Activated CD8-positive, alpha-beta memory T cell treated with anti-CD3 and anti-CD28 coated beads, Interleukin-2, amount 50 U/mL, for 1 hour (primary cell): ENCODE data around the gene NPIPB13.
"Not testable (repeated sequence)": the region's sequence is repeated elsewhere in the genome, so short reads cannot be mapped to it uniquely, and the experiment has no call there.

ENCODE experiments used
- DNase-seq: peaks from one replicate; pipeline ENCODE4 v3.0.0-alpha.2; 2020; ENCODE audit errors: extremely low read depth

Gene NPIPB13

DNA sequence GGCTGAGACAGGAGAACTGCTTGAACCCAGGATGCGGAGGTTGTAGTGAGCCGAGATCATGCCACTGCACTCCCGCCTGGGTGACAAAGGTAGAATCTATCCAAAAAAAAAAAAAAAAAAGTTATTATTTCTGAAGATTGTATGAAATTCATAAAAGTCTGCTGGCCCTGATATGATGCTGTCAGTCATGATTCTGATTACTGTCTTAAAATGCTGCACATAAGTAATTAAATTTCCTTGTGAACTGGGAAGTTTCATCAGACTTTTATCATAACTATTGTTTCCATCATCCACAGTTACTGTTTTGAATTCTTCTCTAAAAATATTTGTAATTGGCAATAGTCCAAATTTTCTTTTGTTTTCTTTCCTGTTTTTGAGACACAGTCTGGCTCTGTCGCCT is at the start of gene NPIPB13:
Gene NPIPB13, minus strand, starts transcription at position 101 of the 400 bp plus-strand sequence. CDS start 2,906 bp downstream, outside the sequence.
- not testable (repeated sequence) for DNase-seq

DNA sequence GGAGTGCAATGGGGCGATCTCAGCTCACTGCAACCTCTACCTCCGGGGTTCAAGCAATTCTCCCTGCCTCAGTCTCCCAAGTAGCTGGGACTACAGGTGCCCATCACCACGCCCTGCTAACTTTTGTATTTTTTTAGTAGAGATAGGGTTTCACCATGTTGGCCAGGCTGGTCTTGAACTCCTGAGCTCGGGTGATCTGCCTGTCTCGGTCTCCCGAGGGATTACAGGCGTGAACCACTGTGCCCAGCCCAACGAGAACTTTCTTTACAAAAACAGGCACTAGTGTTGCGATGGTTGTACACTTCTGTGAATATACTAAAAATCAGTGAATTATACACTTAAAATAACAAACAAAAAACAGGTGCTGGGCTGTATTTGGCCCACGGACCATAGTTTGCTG is 34.1 kb upstream of the NPIPB13 start:
- DNase-seq = not testable (repeated sequence)

DNA sequence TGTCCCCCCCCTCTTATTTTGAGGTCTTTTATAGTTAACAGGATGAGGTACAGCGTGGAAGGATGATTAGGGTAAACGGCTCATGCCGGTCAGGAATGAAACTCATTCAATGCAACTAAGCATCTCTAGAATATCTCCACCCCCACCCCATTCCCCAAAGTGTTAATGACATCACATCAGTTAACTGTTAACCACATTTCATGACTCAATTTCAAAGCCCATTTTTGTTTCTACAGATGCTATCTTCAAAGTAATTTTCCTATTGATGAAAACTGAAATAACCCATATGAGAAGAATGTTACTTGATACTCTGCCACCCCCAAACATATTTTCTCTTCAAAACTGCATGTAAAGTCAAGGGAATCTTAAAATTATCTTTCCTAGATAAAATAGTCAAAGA is 30.2 kb upstream of the NPIPB13 start:
- not testable (repeated sequence) for DNase-seq

DNA sequence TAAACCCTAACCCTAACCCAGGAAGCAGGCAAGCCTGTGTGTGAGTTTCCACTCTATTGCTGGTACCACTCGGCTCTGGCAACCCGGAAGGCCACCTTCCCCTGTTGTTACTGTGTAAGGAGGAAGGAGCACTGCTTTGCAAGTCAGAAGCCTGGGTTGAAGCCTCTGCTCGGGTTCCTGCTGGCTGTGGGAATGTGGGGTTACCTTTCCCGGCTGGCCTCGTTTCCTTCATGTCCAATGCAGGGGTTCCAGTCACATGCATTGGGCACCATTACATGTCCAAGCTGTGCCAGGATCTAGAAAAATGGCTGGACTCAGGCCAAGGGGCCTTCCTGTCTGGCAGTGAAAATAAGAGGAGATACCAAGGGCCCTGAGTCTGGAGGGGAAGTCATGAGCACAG is 31.2 kb downstream of the NPIPB13 start:
- DNase-seq = not testable (repeated sequence)

DNA sequence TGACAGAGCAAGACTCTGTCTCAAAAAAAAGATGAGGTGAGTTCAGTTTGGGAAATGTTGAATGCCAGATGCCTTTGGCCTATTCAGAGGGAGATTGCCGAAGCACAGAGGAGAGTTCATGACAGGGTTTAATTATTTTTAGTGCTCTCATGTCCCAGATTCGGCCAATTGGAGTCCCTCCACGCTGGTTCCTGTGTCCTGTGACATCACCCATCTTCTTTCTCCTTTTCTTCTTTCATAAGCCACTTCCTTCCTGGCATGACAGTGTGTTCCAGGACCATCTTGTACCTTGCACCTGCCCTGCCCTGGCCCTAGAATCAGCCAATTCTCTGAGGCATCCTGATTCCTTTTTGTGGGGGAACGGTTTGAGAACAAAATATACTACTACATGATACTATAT is 36.9 kb downstream of the NPIPB13 start:
- DNase-seq = not testable (repeated sequence)

DNA sequence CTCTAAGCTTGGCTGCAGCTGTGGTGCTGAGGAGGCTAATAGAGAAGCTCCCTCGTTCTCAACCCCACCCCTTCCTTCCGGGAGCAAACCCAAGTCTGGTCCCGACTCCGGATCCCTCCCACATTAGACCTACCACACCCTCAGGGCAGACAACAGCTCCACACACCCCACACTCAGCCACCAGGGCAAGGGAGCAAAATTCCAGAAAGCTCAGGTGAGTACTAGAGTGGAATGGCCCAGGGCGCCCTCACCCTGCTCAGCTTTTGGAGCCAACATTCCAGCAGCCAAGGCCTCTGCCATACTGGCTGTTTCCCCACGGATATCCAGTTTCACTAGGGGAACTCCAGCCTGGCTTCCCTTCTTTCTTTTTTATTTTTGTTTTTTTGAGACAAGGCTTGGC is 39.2 kb downstream of the NPIPB13 start:
- DNase-seq = not testable (repeated sequence)

DNA sequence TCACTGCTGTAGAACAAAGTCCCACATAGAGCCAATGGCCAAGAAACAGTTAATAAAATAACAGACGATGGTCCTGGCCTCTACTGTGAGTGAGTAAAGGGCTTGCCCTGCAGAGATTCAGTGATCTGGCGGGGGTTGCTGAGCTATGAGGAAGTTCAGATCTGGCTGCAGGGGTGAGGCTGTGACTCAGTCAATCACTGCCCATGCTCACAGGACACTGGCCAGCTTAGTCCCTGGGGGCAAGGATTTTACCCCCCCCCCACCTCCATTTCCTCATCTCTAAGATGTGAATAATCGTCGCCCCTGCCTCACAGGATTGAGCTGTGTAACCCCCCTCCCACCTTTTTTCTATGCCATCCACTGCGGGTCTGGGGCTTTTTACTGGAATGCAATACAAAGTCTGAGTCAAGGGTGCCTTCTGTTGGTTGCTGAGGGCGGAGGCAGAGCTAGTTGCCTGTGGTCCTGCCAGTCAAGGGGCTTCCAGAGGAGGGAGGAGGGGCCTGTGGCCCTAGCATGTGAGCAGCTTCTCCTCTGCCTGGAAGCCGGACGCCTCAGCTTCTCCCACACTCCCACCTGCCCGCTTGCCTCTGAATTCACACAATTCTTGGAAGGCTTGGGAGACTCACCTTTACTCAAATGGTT is 41.1 kb downstream of the NPIPB13 start:
- not testable (repeated sequence) for DNase-seq

DNA sequence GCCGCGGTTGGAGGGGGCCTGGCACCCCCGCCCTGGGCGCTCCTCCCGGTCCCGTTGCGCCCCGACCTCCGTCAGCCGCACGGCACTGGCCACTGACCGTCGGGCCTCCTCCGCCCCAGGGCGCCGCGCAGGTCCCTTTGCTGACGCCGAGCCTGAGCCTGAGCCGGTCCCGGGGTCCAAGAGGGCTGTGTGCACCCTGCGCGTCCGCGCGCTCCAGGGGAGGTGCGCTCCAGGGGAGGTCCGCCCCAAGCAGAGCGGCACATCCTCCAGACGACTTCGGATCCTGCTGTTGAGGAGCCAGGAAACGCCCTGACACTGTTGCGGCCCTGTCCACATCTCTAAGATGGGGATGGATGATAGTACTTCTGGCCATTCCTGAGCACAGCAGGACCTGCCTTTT is 42.0 kb downstream of the NPIPB13 start:
- DNase-seq = not testable (repeated sequence)

DNA sequence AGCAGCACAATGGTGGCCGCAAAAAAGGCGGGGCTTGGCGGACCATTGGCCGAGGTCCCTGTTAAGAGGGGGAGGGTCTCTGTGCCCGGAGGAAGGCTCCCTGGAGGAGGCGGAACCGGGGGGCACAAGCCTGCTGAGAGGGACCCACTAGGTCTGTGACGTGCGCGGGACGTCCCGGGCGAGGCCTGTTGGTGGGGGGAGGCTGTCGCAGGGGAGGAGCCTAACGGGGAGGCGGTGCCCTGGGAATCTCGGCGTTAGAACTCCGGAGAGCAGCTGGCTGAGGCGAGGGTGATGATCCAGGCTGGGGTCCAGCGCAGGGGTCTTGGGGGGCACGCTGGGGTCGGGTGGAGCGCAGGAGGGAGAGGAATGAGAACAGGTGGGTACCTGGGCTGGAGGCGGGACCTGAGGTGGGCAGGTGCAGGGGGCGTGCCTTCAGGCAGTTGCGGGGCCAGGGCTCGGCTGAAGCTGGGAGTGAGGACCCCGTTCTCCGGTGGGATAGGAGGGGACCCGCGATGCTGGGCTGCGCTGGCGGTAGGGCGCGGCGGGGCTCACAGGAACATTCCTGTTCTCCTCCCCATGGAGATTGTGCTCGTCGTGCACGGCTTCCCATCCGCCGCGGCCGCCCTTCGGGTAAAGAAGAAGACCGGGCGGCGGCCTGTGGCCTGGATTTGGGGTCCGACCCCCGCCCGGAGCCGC is 42.6 kb downstream of the NPIPB13 start:
- DNase-seq = not testable (repeated sequence)

DNA sequence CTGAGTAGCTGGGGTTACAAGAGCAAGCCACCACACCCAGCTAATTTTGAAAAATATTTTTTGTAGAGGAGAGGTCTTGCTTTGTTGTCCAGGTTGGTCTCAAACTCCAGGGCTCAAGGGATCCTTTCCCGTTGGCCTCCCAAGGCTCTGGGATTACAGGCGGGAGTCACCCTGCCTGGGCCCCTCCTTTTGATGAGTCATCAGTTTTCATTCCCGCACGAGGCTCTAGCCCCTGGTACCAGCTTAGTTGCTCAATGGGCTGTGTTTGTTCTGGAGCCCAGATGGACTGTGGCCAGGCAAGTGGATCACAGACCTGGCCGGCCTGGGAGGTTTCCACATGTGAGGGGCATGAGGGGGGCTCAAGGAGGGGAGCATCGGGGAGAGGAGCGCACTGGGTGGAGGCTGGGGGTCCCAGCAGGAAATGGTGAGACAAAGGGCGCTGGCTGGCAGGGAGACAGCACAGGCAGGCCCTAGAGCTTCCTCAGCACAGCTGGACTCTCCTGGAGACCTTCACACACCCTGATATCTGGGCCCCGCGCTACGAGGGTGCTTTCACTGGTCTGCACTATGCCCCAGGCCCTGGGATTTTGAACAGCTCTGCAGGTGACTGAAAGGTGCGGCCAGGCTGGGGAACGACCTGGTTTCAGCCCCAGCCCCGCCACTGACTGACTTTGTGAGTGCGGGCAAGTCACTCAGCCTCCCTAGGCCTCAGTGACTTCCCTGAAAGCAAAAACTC is 48.5 kb downstream of the NPIPB13 start:
- DNase-seq = not testable (repeated sequence)

DNA sequence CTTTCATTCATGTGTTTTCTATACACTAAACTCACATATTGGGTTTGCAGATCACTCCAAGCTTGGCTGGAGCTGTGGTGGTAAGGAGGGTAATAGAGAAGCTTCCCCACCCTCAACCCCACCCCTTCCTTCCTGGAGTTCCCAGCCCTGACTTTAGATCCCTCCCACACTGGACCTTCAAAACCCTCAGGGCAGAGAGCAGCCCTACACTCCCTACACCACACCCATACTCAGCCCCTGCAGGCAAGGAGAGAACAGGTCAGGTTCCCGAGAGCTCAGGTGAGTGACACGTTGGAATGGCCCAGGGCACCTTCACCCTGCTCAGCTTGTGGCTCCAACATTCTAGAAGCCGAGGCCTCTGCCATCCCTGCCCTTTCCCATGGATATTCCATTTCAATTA is 49.2 kb downstream of the NPIPB13 start, which contains the start of gene SULT1A3:
Gene SULT1A3, plus strand, starts transcription at position 207 of the 400 bp plus-strand sequence. CDS start 1,474 bp downstream, outside the sequence.
- not testable (repeated sequence) for DNase-seq
